HG03108 (cell line): ENCODE data around the gene IL4I1.
"Not testable (repeated sequence)": the region's sequence is repeated elsewhere in the genome, so short reads cannot be mapped to it uniquely, and the experiment has no call there.

Experiments
- ATAC-seq: cut with Tn5 transposase; IDR thresholded peaks from one replicate; pipeline ENCODE4 v1.9.1; 2021; ENCODE audit warnings: moderate library complexity; ENCODE audit not compliant: unreplicated experiment

IL4I1 gene

GRCh38 chr19:49924881-49925210 lies 28.2 kb upstream of the IL4I1 start:
- not testable (repeated sequence) for ATAC-seq

- no peak for ATAC-seq
Observed at GRCh38 chr19:49924004-49924880, 27.6 kb upstream of the IL4I1 start.

GRCh38 chr19:49923055-49924003 lies 26.6 kb upstream of the IL4I1 start:
- no peak for ATAC-seq

GRCh38 chr19:49921871-49922795 lies 25.4 kb upstream of the IL4I1 start:
- no peak for ATAC-seq

GRCh38 chr19:49920624-49921363 lies 24.1 kb upstream of the IL4I1 start:
- no peak for ATAC-seq

- ATAC-seq, result no peak
Observed at GRCh38 chr19:49918089-49918488, 21.4 kb upstream of the IL4I1 start.

- ATAC-seq, result no peak
Observed at GRCh38 chr19:49916839-49917733, 20.4 kb upstream of the IL4I1 start.

GRCh38 chr19:49915271-49915670 lies 18.6 kb upstream of the IL4I1 start:
- ATAC-seq, result no peak

GRCh38 chr19:49913720-49914119 lies 17.0 kb upstream of the IL4I1 start:
- ATAC-seq, result no peak

GRCh38 chr19:49912965-49913685 lies 16.4 kb upstream of the IL4I1 start:
- no peak for ATAC-seq

- ATAC-seq, result peak; percentile 32
Observed at GRCh38 chr19:49911381-49912145, 14.9 kb upstream of the IL4I1 start.

- ATAC-seq, result no peak
Observed at GRCh38 chr19:49910179-49910578, 13.5 kb upstream of the IL4I1 start.

- ATAC-seq, result no peak
Observed at GRCh38 chr19:49908480-49909420, 12.1 kb upstream of the IL4I1 start.

GRCh38 chr19:49907745-49908446 lies 11.2 kb upstream of the IL4I1 start:
- no peak for ATAC-seq

GRCh38 chr19:49906879-49907564 lies 10.3 kb upstream of the IL4I1 start:
- ATAC-seq, result no peak
